Activated gamma-delta T cell (primary cell): ENCODE data around the gene IQGAP3.

ENCODE experiments used
- DNase-seq: peaks from one replicate; lab custom pipeline; 2025; lab: John Stamatoyannopoulos, UW

Gene IQGAP3

GRCh38 chr1:156539818-156540355 lies 32.5 kb downstream of the IQGAP3 start:
- no peak for DNase-seq

GRCh38 chr1:156538711-156539440 lies 33.5 kb downstream of the IQGAP3 start:
- no peak for DNase-seq

- DNase-seq, result no peak
Measured at GRCh38 chr1:156537027-156537426, 35.3 kb downstream of the IQGAP3 start.

- DNase-seq, result no peak
Measured at GRCh38 chr1:156534424-156535060, 37.8 kb downstream of the IQGAP3 start.

GRCh38 chr1:156533568-156534220 lies 38.7 kb downstream of the IQGAP3 start:
- no peak for DNase-seq

GRCh38 chr1:156532374-156532773 lies 40.0 kb downstream of the IQGAP3 start:
- DNase-seq, result no peak

- DNase-seq, result no peak
Measured at GRCh38 chr1:156530006-156530405, 42.4 kb downstream of the IQGAP3 start.

GRCh38 chr1:156528875-156529425 lies 43.4 kb downstream of the IQGAP3 start:
- no peak for DNase-seq

GRCh38 chr1:156528231-156528630 lies 44.1 kb downstream of the IQGAP3 start:
- no peak for DNase-seq

- no peak for DNase-seq
Measured at GRCh38 chr1:156527584-156527983, 44.8 kb downstream of the IQGAP3 start.

- DNase-seq, result no peak
Measured at GRCh38 chr1:156525856-156526489, 46.4 kb downstream of the IQGAP3 start.

- DNase-seq, result no peak
Measured at GRCh38 chr1:156525071-156525501, 47.3 kb downstream of the IQGAP3 start.

GRCh38 chr1:156524481-156524869 lies 47.9 kb downstream of the IQGAP3 start:
- DNase-seq, result no peak

- DNase-seq, result no peak
Measured at GRCh38 chr1:156523801-156524480, 48.4 kb downstream of the IQGAP3 start.

GRCh38 chr1:156522443-156522970 lies 49.9 kb downstream of the IQGAP3 start:
- DNase-seq, result no peak

- DNase-seq, result no peak
Measured at GRCh38 chr1:156517748-156518147, 54.6 kb downstream of the IQGAP3 start.

GRCh38 chr1:156516821-156517220 lies 55.5 kb downstream of the IQGAP3 start:
- DNase-seq, result no peak

- DNase-seq, result no peak
Measured at GRCh38 chr1:156515956-156516355, 56.4 kb downstream of the IQGAP3 start.

- DNase-seq, result no peak
Measured at GRCh38 chr1:156513185-156513584, 59.2 kb downstream of the IQGAP3 start.

- DNase-seq, result no peak
Measured at GRCh38 chr1:156511644-156512043, 60.7 kb downstream of the IQGAP3 start.

- no peak for DNase-seq
Measured at GRCh38 chr1:156510709-156511108, 61.7 kb downstream of the IQGAP3 start.
